ENCODE data around the gene TCEANC.

Gene TCEANC

GRCh38 chrX:13685126-13685763 lies 32.3 kb downstream of the TCEANC start:
- no peak for TF ChIP-seq CTCF (IDR thresholded peaks at IDR 0.05; ENCODE audit: unreplicated experiment in 3 of 3)
- H3K27ac Mint-ChIP-seq = peak overlapping the region in 1 of 3 experiments; percentile 8
- peaks cover 2% of the 10 kb centered on the region for H3K4me1 Mint-ChIP-seq
- H3K36me3 Mint-ChIP-seq (ENCODE audit: low read depth) = peaks cover 3% of the 10 kb centered on the region
- no peak overlapping the region for H3K4me3 Mint-ChIP-seq
- peaks cover 17% of the 10 kb centered on the region for H3K9me3 Mint-ChIP-seq
- H3K27me3 Mint-ChIP-seq (ENCODE audit: low read depth) = no peaks in the 10 kb centered on the region

GRCh38 chrX:13687203-13687602 lies 34.3 kb downstream of the TCEANC start:
- Mint-ChIP-seq H3K4me3 (peak overlapping the region in 1 of 3 experiments; percentile 33), H3K9me3 (peaks cover 6% of the 10 kb centered on the region), H3K4me1 (peaks cover 10% of the 10 kb centered on the region), H3K36me3 (ENCODE audit: low read depth) (no peaks in the 10 kb centered on the region), H3K27me3 (ENCODE audit: low read depth) (no peaks in the 10 kb centered on the region), H3K27ac (no peak overlapping the region)
- no peak for TF ChIP-seq CTCF (IDR thresholded peaks at IDR 0.05; ENCODE audit: unreplicated experiment in 3 of 3)

- Mint-ChIP-seq H3K4me1 (peaks cover 22% of the 10 kb centered on the region), H3K36me3 (ENCODE audit: low read depth) (no peaks in the 10 kb centered on the region), H3K27ac (peak overlapping the region; percentile 45 to 94 (median 84)), H3K4me3 (peak overlapping the region; percentile 89 to 92 (median 90)), H3K9me3 (peaks cover 6% of the 10 kb centered on the region), H3K27me3 (ENCODE audit: low read depth) (no peaks in the 10 kb centered on the region)
- TF ChIP-seq CTCF (IDR thresholded peaks at IDR 0.05; ENCODE audit: unreplicated experiment in 3 of 3) = no peak
Measured at GRCh38 chrX:13688384-13688957, 35.5 kb downstream of the TCEANC start.

- Mint-ChIP-seq H3K4me3 (peak within 1 kb of the TSS; percentile 89 to 92 (median 90)), H3K36me3 (ENCODE audit: low read depth) (no peaks in the 10 kb centered on the region), H3K4me1 (peaks cover 27% of the 10 kb centered on the region), H3K9me3 (peaks cover 6% of the 10 kb centered on the region), H3K27me3 (ENCODE audit: low read depth) (no peaks in the 10 kb centered on the region), H3K27ac (peak within 1 kb of the TSS; percentile 45 to 94 (median 84))
- no peak for TF ChIP-seq CTCF (IDR thresholded peaks at IDR 0.05; ENCODE audit: unreplicated experiment in 3 of 3)
Measured at GRCh38 chrX:13688958-13689740, 36.2 kb downstream of the TCEANC start, which contains the start of gene RAB9A. TSS of gene RAB9A (plus strand) at chrX:13689128. CDS start at chrX:13708747, 19,619 bp downstream.

GRCh38 chrX:13689741-13690211 lies 36.8 kb downstream of the TCEANC start:
- Mint-ChIP-seq H3K9me3 (peaks cover 6% of the 10 kb centered on the region), H3K27me3 (ENCODE audit: low read depth) (no peaks in the 10 kb centered on the region), H3K27ac (peak overlapping the region; percentile 45 to 94 (median 84)), H3K36me3 (ENCODE audit: low read depth) (no peaks in the 10 kb centered on the region), H3K4me1 (peaks cover 28% of the 10 kb centered on the region), H3K4me3 (peak overlapping the region; percentile 89 to 92 (median 90))
- TF ChIP-seq CTCF (IDR thresholded peaks at IDR 0.05; ENCODE audit: unreplicated experiment in 3 of 3) = no peak

Measured in nephron (organoid).